ENCODE measurements around the gene FRMD1.

DNA sequence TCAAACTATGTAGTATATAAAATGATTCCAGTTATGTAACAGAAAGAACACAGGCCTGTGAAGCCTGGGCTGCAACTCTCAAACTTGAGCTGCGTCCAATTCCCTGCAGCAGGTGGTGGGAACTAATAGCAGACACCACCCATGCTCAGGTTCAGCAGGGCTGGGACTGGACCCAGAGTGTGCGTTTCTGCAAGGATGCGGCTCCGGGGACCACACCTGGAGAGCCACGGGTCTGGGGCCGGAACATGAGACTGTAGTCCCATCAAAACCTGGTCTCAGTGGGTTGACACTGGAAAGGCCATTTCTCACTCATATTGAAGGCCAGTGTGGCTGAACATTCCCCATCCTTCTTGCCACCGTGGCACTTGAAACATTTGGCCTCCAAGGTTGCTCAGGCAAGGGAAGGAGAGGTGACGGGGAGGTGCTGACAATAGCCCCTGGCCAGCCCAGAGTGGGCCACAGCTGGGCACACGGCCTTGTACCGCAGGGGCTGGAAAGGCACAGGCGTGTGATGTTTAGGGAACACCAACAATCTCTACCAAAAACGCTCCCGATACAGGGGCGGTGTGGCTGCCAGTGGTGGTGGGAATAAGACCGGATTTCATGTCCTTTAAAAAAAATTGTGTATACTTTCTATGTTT lies 38.0 kb downstream of the FRMD1 start:
- TF ChIP-seq EP300 (IDR thresholded peaks at IDR 0.05; ENCODE audit: borderline replicate concordance) = no peak
- no peak for TF ChIP-seq NFIC (IDR thresholded peaks at IDR 0.05)
- no peak for TF ChIP-seq CEBPB (IDR thresholded peaks at IDR 0.05)
- no peak for TF ChIP-seq CREB1 (IDR thresholded peaks at IDR 0.05; ENCODE audit: low read depth)
- TF ChIP-seq TAF1 (IDR thresholded peaks at IDR 0.05; ENCODE audit: low read depth) = no peak
- TF ChIP-seq, protein P1, sequence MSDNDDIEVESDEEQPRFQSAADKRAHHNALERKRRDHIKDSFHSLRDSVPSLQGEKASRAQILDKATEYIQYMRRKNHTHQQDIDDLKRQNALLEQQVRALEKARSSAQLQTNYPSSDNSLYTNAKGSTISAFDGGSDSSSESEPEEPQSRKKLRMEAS (IDR thresholded peaks at IDR 0.05) = no peak
- no peak for TF ChIP-seq TCF12 (IDR thresholded peaks at IDR 0.05; ENCODE audit: low read depth)

All from Ishikawa (cell line).